Activated T-helper 9 cell treated with anti-CD3 and anti-CD28 coated beads, Interleukin-2, amount 50 U/mL, for 16 hours (primary cell): ENCODE measurements around the gene ANKMY1.
"Not testable (repeated sequence)": the region's sequence is repeated elsewhere in the genome, so short reads cannot be mapped to it uniquely, and the experiment has no call there.

Experiments used
- DNase-seq: peaks from one replicate; pipeline ENCODE4 v3.0.0-alpha.2; 2020; ENCODE audit warnings: low read depth

The ANKMY1 gene

GRCh38 chr2:240503848-240504247, 53.9 kb downstream of the ANKMY1 start:
- no peak for DNase-seq

- DNase-seq, result no peak
Observed at GRCh38 chr2:240503375-240503774, 54.4 kb downstream of the ANKMY1 start.

GRCh38 chr2:240502430-240503121, 55.2 kb downstream of the ANKMY1 start:
- DNase-seq, result no peak

GRCh38 chr2:240502059-240502429, 55.7 kb downstream of the ANKMY1 start:
- DNase-seq, result no peak

GRCh38 chr2:240501531-240501991, 56.2 kb downstream of the ANKMY1 start:
- DNase-seq, result no peak

- no peak for DNase-seq
Observed at GRCh38 chr2:240500561-240501423, 57.0 kb downstream of the ANKMY1 start.

- no peak for DNase-seq
Observed at GRCh38 chr2:240499309-240500301, 58.2 kb downstream of the ANKMY1 start.

- DNase-seq, result no peak
Observed at GRCh38 chr2:240498958-240499260, 58.9 kb downstream of the ANKMY1 start.

GRCh38 chr2:240498171-240498957, 59.4 kb downstream of the ANKMY1 start:
- DNase-seq, result no peak

- DNase-seq, result not testable (repeated sequence)
Observed at GRCh38 chr2:240497082-240497481, 60.7 kb downstream of the ANKMY1 start.

- not testable (repeated sequence) for DNase-seq
Observed at GRCh38 chr2:240494942-240495341, 62.8 kb downstream of the ANKMY1 start.

- DNase-seq, result no peak
Observed at GRCh38 chr2:240494194-240494793, 63.5 kb downstream of the ANKMY1 start.

- DNase-seq, result no peak
Observed at GRCh38 chr2:240491483-240491882, 66.3 kb downstream of the ANKMY1 start.

- DNase-seq, result no peak
Observed at GRCh38 chr2:240482141-240482540, 75.6 kb downstream of the ANKMY1 start.

- DNase-seq, result no peak
Observed at GRCh38 chr2:240481720-240482119, 76.1 kb downstream of the ANKMY1 start.

GRCh38 chr2:240480834-240481623, 76.8 kb downstream of the ANKMY1 start:
- no peak for DNase-seq

GRCh38 chr2:240479111-240479501, 78.7 kb downstream of the ANKMY1 start:
- DNase-seq, result no peak

- DNase-seq, result no peak
Observed at GRCh38 chr2:240478346-240479110, 79.3 kb downstream of the ANKMY1 start.

- DNase-seq, result no peak
Observed at GRCh38 chr2:240477916-240478315, 79.9 kb downstream of the ANKMY1 start.
